BJ (cell line): ENCODE results near the gene SHROOM3. TPM values are rescaled to one million over a fixed set of nuclear protein-coding genes. Genes with fewer than 3 reads are reported as not detected.

Experiments
- CTCF ChIA-PET: fragments of 350-600 bp; formaldehyde crosslinking; extraction: SDS; loops from one replicate; lab custom pipeline; 2021; ENCODE audit warnings: antibody characterized with exemption, inconsistent platforms; lab: Yijun Ruan, JAX
- POLR2A ChIA-PET: fragments of 300-600 bp; sonication (Branson Sonifier 250); formaldehyde crosslinking; extraction: SDS; loops from one replicate; lab custom pipeline; 2021; ENCODE audit warnings: antibody characterized with exemption; lab: Charles Lee
- DNase-seq: peaks from one replicate; pipeline ENCODE4 v3.0.0-alpha.2; 2011; ENCODE audit warnings: low read depth
- H3K27me3 ChIP-seq: 2 replicates; pipeline ENCODE4 v1.6.0; 2011; ENCODE audit warnings: low read length; ENCODE audit not compliant: control insufficient read depth, insufficient read depth
- H3K36me3 ChIP-seq: 2 replicates; pipeline ENCODE4 v1.5.1; 2011; ENCODE audit warnings: low read length; ENCODE audit not compliant: control insufficient read depth, insufficient read depth
- H3K4me3 ChIP-seq: 2 replicates; pipeline ENCODE4 v1.5.1; 2011; ENCODE audit warnings: low read depth, mild to moderate bottlenecking, control low read depth, low read length
- polyA plus RNA-seq: library from polyadenylated mRNA; depleted of rRNA; stranded (reverse); fragments of >200 nt; gene quantifications from 2 replicates; pipeline ENCODE4 v1.2.3, GENCODE V29; 2011
- TF ChIP-seq, protein P1 (sequence below): IDR thresholded peaks from 2 replicates; pipeline ENCODE4 v1.5.1; 2011; ENCODE audit warnings: low read depth, mild to moderate bottlenecking, control low read depth, inconsistent platforms, low read length, moderate library complexity; ENCODE audit not compliant: insufficient read depth

Gene SHROOM3
- polyA plus RNA-seq, 1 experiment: 46.1 TPM

DNA sequence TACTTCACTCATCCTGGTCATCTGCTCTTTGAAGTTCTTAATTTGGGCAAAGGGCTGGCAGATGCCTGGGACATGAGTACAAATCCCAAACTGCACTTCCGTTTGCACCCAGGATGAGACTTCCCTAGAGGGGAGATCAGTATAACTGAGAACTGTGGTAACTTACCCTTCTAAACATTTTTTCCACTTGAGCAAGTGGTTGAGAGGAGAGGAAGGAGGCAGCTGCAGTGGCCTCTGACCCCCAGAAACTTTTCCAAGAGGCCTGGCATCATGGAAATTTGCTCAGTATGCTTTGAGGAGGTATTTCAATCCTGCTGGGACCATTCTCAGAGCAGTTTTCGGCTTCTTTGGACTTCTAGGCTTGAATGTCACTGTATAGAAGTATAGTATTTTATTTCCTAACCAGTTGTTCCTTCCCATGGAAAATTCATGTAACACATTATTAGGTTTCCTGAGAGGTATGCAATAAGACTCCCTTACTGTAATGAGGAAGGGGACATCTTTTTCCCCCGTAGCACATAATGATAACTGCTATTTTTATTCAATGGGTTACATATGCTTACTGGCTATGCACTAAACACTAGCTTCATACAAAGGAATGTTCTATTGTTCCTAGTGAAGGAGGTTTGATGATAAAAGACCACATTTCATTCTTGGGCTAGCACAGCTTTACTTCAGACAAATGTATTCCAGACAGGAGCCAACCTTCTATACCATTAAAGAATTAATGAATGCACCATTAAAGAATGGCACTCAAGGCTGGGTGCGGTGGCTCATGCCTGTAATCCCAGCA is 129.3 kb downstream of the SHROOM3 start:
- TF ChIP-seq, protein P1, sequence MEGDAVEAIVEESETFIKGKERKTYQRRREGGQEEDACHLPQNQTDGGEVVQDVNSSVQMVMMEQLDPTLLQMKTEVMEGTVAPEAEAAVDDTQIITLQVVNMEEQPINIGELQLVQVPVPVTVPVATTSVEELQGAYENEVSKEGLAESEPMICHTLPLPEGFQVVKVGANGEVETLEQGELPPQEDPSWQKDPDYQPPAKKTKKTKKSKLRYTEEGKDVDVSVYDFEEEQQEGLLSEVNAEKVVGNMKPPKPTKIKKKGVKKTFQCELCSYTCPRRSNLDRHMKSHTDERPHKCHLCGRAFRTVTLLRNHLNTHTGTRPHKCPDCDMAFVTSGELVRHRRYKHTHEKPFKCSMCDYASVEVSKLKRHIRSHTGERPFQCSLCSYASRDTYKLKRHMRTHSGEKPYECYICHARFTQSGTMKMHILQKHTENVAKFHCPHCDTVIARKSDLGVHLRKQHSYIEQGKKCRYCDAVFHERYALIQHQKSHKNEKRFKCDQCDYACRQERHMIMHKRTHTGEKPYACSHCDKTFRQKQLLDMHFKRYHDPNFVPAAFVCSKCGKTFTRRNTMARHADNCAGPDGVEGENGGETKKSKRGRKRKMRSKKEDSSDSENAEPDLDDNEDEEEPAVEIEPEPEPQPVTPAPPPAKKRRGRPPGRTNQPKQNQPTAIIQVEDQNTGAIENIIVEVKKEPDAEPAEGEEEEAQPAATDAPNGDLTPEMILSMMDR: no peak
- no peaks in the 10 kb centered on the region for H3K27me3 ChIP-seq
- ChIA-PET CTCF (interaction anchor here (1.2 kb wide), 1 partner anchor 16 kb away, joined by 3 read pairs; no protein-coding TSS in a partner anchor), POLR2A (interaction anchor here (0.6 kb wide), 1 partner anchor 383 kb away, joined by 4 read pairs; no protein-coding TSS in a partner anchor)
- no peak overlapping the region for H3K4me3 ChIP-seq
- no peaks in the 10 kb centered on the region for H3K36me3 ChIP-seq
- DNase-seq: no peak

- TF ChIP-seq, protein P1: no peak
- DNase-seq: no peak
- Histone ChIP-seq H3K36me3 (no peaks in the 10 kb centered on the region), H3K27me3 (no peaks in the 10 kb centered on the region), H3K4me3 (no peak overlapping the region)
- ChIA-PET POLR2A (no interaction called here), CTCF (no interaction called here)
Observed at GRCh38 chr4:76568262-76568661, 133.2 kb downstream of the SHROOM3 start.

DNA sequence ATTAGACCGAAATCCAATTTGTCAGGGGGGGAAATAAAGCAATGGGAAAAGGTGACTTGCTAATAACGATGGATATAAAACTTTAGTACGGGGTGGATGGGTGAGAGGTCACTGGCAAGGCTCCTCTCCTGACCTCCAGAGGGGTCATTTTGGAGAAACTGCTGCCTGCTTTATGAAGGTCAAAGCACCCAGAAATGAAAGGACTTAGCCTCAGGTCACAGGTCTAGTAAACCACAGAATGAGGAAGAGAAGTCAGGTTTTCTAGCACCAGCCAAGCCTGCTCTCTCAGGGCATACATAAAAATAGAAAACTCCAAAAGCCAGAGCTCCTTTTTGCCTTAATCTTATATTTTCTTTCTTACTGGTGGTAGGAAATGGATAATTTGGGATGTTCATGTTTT is 134.2 kb downstream of the SHROOM3 start:
- H3K27me3 ChIP-seq: no peaks in the 10 kb centered on the region
- TF ChIP-seq, protein P1: no peak
- H3K4me3 ChIP-seq: no peak overlapping the region
- no peaks in the 10 kb centered on the region for H3K36me3 ChIP-seq
- no peak for DNase-seq
- ChIA-PET POLR2A (no interaction called here), CTCF (no interaction called here)

GRCh38 chr4:76569706-76570105 is 134.7 kb downstream of the SHROOM3 start:
- CTCF ChIA-PET: no interaction called here
- Histone ChIP-seq H3K27me3 (no peaks in the 10 kb centered on the region), H3K36me3 (no peaks in the 10 kb centered on the region), H3K4me3 (no peak overlapping the region)
- TF ChIP-seq, protein P1: no peak
- POLR2A ChIA-PET: no interaction called here
- DNase-seq: no peak

DNA sequence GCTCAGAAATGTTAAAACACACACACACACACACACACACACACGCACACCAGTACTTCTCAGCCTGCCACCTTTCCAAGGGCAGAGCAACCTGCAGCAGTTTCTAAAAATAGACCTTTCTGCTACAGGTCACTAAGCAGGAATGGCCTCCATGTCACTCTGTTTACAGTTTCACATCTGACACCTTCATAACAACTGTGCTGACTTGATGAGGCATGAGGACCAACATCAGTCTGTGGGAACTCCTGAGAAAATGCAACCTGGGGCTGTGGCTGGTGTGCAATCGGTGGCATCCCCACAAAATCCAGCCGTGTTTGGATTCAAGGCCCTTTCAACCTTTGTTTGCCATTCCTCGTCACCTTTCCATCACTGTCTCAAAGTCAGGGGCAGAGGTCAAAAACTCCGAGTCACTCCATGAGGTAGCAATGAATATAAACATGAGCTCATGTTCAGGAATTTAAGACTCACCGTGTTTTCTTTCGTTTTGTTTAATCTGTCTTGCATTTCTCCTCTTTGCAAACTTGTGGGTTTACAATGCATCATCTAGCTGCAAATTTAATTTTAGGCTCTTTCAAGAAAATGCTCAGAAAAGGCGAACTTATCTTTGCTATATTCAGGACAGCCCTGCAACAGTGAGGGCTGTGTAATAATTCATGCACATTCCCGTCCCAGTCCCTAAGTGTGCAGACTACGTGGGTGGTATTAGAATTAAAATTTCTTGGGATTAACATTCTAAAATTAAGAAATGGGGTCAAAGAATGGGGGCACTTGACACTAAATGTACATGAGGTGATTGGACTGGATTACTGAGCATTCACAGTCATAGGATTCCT is 135.3 kb downstream of the SHROOM3 start:
- Histone ChIP-seq H3K27me3 (no peaks in the 10 kb centered on the region), H3K4me3 (no peak overlapping the region), H3K36me3 (no peaks in the 10 kb centered on the region)
- TF ChIP-seq, protein P1: no peak
- ChIA-PET POLR2A (interaction anchor here (0.6 kb wide), 1 partner anchor 20 kb away, joined by 4 read pairs; no protein-coding TSS in a partner anchor), CTCF (interaction anchor here (0.8 to 1.1 kb wide), 2 partner anchors 8 to 45 kb away, joined by 3 read pairs; no protein-coding TSS in a partner anchor)
- DNase-seq: no peak
